ENCODE results near the gene NPLOC4.
A peak's percentile ranks its signal among the peaks of the same experiment; 100 is the strongest.
"Not testable (repeated sequence)": the region's sequence is repeated elsewhere in the genome, so short reads cannot be mapped to it uniquely, and the experiment has no call there.

The NPLOC4 gene

DNA sequence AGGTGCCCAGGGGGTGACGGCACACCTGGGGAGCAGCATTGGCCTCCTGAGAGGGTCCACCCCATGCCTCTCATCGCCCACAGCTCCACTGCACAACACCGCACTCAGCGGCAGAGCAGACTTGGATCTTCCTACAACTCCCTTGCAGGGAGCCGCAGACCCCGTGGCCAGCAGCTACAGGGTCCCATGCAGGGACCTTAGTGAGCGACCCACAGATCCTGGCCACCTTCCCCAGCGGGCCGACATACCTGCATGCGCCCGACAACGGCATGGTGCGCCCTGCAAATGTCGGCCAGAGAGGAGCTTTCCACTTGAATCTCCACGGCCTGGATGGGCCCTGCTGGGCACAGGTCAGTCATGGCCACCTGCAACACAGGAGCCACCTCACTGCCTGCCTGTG, 93.2 kb downstream of the NPLOC4 start:
- no peak for DNase-seq

- DNase-seq: no peak
These were observed 93.6 kb downstream of the NPLOC4 start for GRCh38 chr17:81543339-81543675.

- no peak for DNase-seq
These were observed 94.2 kb downstream of the NPLOC4 start for GRCh38 chr17:81542431-81543338.

- DNase-seq: no peak
These were observed 95.8 kb downstream of the NPLOC4 start for GRCh38 chr17:81541123-81541522.

DNA sequence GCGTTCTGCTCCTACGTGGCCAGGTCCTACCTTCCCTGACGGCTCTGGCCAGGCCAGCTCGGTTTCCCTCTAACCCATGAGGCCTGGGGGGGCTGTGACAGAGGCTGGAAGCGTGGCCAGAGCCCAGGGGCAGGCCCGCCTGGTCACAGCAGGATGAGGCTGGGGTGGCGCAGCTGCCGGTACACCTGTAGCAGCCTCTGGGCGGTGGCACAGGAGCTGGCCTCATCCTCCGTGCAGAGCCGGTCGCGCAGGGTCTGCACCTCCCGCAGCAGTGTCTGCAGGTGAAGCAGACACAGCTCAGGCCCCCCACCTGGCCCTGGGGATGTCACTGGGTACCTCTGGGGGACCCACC, 96.3 kb downstream of the NPLOC4 start:
- DNase-seq: no peak

- no peak for DNase-seq
These were observed 96.8 kb downstream of the NPLOC4 start for GRCh38 chr17:81539961-81540675.

- DNase-seq: no peak
These were observed 97.4 kb downstream of the NPLOC4 start for GRCh38 chr17:81539571-81539900.

- no peak for DNase-seq
These were observed 98.0 kb downstream of the NPLOC4 start for GRCh38 chr17:81538651-81539570.

DNA sequence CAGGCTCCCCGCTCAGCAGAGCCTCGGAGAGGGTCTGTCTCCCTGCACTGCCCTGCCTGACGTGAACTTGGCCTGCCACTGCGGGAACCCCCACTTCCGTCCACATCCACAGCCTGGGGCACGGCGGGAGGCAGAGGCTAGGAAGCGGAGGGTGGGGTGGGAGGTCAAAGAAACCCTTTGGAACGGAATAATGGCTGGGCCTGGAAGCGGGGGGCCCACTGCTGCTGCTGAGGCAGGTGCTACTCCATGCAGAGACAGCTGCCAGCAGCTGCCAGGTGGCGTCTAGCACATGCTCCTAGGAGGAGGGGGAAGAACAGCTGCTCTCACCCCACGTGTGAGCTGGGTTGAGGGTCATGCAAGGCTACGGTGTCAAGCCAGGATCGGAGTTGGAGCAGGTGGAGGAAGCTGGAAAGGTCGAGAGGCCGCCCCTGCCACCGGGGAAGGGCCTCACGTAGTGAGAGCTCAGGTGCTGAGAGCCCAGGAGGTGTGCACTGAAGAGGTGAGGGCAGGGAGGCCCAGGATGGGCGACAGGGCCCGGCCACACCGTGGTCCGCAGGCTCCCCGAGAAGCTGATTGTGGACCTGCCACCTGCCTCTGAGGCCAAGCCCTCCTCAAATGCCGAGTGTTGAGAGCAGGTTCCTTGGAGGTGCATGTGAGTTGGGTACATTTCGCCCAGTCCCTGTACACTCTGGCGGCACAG, 98.9 kb downstream of the NPLOC4 start:
- DNase-seq: no peak

GRCh38 chr17:81537343-81537855, 99.5 kb downstream of the NPLOC4 start:
- DNase-seq: peak; percentile 45

DNA sequence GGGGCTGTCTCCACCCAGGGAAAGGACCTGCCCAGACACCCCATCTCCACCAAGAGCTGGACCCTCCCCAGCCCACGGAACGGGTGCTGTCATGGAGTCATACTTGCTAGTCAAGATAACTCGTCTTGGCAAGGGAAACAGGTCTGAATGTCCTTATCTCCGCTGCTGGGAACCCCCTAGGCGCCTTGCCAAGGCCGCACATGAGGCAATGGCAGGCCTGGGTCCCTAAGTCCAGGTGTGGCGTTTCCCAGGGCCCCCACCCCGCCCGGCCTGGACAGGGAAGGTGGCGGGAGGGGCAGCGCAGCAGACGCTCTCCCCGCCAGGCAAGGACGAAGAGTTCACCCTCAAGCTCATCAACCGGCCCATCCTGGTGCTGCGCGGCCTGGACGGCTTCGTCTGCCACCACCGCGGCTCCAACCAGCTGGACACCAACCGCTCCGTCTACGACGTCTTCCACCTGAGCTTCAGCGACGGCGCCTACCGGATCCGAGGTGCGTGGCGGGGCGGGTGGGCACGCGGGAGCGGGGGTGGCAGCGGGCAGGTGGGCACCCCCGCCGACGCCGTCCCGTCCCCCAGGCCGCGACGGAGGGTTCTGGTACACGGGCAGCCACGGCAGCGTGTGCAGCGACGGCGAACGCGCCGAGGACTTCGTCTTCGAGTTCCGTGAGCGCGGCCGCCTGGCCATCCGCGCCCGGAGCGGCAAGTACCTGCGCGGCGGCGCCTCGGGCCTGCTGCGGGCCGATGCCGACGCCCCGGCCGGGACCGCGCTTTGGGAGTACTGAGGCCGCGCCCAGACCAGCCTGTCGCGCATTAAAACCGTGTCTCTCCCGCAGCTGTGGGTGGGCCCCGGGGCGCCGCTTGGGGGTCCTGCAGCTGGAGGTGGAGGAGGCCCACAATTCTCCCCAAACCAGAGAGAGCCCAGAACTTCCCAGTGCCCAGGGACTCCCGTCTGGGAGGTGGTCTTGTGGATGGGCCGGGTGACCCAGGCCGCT, 100.3 kb downstream of the NPLOC4 start:
- DNase-seq: no peak

GRCh38 chr17:81535480-81536298, 101.2 kb downstream of the NPLOC4 start:
- no peak for DNase-seq

GRCh38 chr17:81535007-81535328, 101.9 kb downstream of the NPLOC4 start:
- DNase-seq: no peak

DNA sequence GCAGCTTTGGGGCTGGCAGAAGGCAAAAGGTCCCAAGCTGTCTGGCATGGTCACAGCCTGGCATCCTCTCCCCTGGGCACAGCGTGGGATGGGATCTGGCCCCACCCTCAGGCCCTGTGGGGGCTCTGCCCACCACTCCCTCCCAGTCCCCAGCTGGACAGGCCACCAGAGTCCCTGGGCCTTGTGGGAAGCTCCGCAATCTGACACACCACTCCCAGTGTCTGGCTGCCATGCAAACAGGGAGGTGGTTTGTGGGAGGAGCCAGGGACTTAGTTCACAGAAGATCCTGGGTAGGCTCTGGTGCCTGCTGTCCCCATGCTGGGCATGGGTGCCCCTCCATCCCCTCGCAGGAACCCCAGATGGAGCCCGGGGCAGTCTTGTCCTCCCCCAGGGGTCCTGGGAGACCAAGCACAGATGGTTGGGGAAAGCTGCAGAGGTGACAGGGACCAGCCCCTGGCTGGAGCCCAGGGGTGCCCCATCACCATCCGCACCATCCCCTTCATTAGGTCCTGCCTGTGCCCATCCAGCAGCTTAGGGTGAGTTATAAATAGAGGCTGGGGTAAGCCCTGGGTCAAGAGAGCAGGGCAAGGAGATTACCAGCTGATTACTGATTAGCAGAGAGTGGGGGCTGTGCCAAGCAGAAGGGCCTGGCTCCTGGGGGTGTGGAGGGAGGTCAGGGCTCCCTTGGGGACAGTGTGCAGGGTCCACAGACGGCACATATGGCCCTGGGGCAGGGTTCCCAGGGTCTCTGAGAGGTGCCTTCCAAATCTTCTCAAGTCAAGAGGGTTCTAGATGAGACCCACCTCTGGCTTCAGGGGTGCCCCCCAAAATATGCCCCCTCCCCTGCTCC, 102.5 kb downstream of the NPLOC4 start:
- DNase-seq: no peak

DNA sequence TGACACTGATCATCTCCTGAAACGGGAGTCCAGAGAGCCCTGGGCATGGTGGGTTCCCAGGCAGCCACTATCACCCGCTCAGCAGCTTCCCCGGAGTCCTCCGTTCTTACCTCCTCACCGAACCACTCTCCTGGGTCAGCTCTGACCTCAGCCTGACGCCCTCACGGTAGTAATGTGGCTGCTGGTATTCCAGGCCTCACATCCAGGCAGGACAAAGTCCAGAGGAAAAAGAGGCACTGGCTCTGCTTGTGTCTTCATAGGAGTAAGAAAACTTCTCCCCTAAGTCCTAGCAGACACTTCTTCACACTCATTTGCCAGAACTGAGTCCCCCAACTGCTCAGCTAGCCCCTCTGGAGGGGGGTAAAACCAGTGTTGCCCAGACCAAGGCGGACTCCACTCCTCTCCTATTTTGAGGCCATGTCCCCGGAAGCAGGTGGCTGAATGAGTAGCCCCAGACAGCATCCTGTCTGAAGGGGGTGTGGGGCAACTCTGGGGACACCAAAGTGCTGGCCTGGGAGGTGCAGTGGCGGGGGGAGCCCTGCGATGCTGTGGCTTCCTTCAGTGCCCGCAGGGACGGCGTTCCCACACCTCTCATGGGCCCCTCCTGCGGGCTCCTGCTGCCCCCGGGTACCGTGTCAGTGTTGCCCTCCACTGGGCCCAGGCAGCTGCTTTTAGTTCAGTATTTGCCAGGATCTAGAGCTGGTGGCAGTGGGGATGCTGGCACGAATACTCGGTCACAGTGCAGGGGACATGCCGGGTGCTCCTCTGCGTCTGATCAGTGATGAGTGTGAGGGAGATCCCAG, 103.4 kb downstream of the NPLOC4 start:
- no peak for DNase-seq

DNA sequence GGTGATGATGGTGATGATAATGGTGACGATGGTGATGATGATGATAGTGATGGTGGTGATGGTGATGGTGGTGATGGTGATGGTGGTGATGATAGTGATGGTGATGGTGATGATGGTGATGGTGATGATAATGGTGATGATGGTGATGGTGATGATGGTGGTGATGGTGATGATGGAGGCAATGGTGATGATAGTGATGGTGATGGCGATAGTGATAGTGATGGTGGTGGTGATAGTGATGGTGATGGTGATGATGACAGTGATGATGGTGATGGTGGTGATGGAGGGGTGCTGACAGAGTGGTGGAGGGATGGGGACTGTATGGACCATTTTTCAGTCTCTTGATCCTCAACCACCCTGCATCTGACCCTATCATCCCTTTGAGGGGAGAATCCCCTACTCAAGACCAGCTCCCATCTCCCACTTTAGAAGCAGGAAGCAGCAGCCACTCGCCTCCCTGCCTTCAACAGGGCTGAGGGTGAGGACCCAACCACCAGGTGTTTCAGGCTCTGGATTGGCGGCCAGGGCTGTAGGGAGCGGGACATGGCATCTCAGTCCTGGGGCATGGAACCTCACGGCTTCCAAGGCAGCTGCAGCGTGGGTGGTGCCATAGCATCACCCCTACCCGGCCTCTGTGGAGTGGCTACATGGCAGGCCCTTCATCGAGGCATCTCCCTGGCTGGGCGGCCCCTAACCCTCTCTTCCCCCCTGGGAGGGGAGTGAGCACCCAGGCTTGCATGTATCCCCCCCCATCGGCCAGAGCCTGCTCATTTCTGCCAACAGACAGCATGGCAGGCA, 104.2 kb downstream of the NPLOC4 start:
- DNase-seq: no peak

DNA sequence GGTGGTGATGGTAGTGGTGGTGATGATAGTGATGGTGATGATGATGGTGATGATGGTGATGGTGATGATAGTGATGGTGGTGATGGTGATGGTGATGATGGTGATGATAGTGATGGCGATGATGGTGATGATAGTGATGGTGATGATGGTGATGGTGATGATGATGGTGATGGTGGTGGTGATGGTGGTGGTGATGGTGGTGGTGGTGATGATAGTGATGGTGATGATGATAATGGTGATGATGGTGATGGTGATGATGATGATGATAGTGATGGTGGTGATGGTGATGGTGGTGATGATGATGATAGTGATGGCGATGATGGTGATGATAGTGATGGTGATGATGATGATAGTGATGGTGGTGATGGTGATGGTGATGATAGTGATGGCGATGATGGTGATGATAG, 104.9 kb downstream of the NPLOC4 start:
- DNase-seq: not testable (repeated sequence)

DNA sequence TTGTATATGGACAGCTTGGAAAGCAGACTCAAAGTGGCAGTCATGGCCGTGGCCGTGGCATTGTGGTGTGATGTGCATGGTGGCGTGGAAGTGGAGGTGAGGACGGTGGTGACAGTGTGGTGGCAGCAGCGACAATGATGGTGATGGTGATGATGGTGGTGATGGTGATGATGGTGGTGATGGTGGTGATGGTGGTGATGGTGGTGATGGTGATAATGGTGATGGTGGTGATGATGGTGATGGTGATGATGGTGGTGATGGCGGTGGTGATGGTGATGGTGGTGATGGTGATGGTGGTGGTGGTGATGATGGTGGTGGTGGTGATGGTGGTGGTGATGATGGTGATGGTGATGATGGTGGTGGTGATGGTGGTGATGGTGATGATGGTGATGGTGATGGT, 105.9 kb downstream of the NPLOC4 start:
- DNase-seq: not testable (repeated sequence)
